HG03108 (cell line): ENCODE results near the gene TBC1D7.

Source experiments
- ATAC-seq: cut with Tn5 transposase; IDR thresholded peaks from one replicate; pipeline ENCODE4 v1.9.1; 2021; ENCODE audit warnings: moderate library complexity; ENCODE audit not compliant: unreplicated experiment

Gene TBC1D7

GRCh38 chr6:13357551-13358075, 29.3 kb upstream of the TBC1D7 start:
- no peak for ATAC-seq

DNA sequence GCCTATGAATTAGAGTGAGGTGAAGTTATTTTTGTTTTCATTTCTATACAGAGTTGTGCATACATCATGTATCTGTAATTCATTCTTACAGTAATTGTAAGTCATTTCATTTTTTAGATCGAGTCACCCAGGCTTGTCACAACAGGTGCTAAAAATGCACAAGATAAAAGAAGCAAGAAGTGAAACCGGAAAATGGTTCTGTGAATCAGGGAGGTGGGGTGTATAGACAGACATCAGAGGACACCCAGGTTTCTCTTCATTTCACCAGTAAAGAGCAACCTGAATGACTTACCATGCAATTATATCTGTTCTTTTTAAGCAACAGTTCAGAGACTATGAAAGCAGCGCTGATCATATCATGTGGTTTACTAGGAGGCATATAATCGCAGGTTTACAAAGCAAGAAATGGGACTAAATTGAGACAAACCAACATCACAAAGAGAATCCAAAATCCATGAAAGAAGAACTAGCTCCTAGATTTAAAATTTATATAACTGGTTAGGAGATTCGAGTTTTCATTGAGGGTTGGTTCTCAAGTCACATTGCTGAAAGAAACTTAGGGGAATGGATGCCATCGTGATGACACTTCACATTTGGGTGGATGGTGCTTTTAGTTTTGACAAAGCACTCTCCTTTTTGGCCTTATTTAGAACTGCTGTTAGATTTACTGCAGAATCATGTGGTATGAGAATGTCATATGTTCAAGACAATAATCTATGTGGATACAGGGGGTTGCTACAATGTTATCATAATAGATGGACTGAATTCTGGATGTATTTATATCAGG, 27.9 kb upstream of the TBC1D7 start:
- peak; percentile 85 for ATAC-seq

DNA sequence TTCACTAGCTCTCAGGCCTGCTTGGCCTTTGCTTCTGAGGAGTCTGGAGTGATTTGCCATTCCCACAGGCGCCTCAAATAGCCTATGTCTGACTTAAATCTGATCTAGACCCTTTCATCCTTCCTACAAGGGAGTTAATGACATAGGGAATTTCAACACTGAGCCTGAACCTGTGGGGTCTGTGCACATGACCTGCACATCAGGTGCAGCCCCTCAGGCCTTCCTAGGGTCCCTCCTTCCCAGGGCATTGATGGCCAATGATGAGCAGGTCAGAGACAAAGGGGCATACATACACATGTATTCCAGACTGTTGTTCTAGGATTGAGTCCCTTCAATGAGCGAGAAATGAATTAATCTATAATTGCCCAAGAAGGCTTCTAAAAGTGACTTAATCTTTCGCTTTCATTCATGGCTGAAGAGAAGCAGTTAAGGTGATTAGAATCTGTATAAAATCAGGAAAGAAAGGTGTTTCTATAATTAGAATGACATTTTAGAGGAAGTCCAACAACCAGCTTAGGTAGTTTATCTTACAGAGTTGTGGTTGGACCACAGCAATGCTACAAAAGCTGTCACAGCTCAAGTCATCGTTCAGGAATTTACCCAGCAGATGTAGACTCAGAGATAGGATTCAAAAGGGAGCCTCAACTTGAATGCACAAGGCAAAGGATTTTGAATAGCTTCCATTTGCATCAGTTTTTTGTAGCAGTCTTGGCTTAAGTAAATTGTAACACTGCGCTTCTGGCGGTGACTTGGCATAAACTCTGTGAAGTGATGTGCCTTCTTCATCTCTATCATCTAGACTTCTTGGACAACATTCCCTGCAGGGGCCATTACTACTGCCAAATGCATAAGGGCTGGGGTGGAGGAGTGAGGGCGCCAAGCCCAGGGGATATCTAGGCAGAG, 27.0 kb upstream of the TBC1D7 start:
- peak; percentile 30 for ATAC-seq

- ATAC-seq = no peak
Measured at GRCh38 chr6:13354331-13355042, 26.1 kb upstream of the TBC1D7 start.

DNA sequence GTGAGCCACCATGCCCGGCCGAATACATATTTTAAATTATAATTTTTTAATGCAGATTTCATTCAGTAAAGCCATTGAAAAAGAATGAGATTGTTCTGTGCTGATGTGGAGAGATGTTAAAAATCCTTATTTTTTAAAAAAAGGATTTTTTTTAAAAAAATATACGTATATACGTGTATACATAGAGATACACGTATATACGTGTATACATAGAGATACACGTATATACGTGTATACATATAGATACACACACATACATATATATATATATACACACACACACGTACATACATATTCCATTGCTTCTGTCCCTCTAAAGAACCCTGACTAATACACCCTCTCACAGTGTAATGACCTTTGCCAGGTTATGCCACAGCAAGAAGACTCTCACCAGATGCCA, 23.8 kb upstream of the TBC1D7 start:
- ATAC-seq = no peak

- ATAC-seq = no peak
Measured at GRCh38 chr6:13351271-13351670, 22.9 kb upstream of the TBC1D7 start.

GRCh38 chr6:13349811-13350506, 21.6 kb upstream of the TBC1D7 start:
- no peak for ATAC-seq

DNA sequence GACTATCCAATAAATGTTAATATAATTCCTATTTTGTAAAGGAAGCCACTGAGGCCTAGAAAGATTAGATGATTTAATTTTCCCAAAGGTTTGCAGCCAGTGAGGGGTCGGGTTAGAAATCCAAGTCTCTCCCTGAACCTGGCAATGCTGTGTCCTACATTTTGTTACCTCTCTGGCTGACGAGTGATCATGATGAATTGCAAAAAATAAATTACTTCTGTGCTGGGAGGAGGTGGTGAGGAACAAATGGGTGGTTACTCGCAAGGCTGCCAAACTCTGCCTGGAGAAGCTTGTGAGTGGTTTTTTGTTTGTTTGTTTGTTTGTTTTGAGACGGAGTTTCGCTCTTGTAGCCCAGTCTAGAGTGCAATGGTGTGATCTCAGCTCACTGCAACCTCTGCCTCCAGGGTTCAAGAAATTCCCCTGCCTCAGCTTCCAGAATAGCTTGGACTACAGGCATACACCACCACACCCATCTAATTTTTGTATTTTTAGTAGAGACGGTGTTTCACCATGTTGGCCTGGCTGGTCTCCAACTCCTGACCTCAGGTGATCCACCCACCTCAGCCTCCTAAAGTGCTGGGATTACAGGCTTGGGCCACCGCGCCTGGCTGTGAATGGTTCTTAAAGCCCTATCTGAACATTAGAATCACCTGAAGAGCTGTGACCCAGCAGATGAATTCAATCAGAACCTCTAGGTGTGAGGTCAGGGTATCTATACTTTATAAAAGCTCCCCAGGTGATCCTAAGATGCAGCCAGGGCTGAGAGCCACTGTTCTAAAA, 20.2 kb upstream of the TBC1D7 start:
- ATAC-seq = no peak

DNA sequence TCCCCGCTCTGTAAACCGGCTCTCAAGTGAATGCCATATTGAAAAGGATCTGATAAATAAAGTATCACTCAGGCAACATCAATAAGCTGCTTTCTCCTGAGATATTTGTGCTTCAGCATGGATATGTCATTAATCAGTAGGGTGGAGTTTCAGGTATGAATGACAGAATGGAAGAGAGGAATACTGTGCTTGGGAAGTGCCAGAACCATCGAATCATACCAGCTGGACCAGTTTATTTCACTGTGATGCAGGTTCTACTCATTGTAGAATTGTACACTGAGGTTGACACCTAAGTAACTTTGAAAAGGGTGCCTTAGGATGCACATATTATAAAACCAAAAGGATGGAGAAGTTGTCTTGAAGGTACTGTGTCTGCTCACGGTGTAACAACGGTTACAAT, 17.9 kb upstream of the TBC1D7 start:
- ATAC-seq = no peak

- ATAC-seq = no peak
Measured at GRCh38 chr6:13342414-13343019, 14.2 kb upstream of the TBC1D7 start.

GRCh38 chr6:13339863-13340630, 11.7 kb upstream of the TBC1D7 start:
- ATAC-seq = no peak

- no peak for ATAC-seq
Measured at GRCh38 chr6:13338038-13338437, 9.7 kb upstream of the TBC1D7 start.

DNA sequence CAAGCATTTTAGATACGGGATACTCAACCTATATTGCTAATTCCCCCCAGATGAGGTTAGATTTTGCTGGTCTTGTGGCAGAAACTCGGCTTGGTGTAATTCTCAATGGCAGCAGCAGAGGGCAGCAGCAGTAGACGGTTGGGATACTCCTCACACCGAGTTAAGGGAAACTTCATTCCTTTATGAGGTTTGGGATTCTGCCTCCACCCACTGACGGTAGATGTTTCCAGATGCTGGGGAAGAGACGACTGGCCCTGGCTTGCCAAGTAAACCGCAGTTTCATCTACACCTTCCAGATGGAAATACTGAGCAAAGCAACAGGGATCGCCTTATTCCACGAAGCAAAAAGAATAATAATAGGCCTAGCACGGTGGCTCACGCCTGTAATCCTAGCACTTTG, 8.2 kb upstream of the TBC1D7 start:
- no peak for ATAC-seq

DNA sequence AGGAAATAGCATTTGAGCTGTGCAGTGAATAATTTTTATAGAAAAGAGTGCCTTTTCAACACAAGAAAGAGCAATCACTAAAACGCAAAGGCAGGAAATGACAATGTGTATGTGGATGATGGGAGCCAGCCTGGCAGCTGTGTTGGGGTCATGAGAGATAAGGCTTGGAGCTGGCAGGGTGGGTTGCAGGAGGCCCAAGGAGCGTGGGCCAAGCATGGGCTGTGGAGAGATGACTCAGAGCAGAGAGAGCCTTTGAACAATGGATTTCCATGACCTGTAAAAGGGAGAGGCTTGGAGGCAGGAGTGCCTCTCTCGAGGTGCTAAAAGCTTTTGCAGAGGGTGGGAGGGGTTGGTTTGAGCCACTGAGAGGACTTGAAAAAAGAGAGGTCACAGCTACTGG, 6.6 kb upstream of the TBC1D7 start:
- ATAC-seq = no peak

DNA sequence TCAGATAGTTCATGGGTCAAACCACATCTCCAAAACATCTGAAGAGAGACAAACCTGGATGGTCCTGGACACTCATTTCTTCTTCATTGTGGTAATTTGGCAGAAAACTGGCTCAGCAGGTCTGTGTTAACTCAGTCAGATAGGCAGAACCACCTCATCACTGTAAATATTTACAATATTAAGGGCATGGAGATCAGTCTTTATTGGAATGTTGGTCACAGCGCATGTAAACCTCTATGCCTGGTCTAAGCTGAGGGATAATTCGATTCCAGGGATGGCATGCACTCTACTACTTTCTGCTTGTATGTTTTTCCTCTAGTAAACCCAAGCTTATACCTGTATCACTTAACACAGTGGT, 4.0 kb upstream of the TBC1D7 start:
- no peak for ATAC-seq

- no peak for ATAC-seq
Measured at GRCh38 chr6:13331516-13332348, 3.4 kb upstream of the TBC1D7 start.

DNA sequence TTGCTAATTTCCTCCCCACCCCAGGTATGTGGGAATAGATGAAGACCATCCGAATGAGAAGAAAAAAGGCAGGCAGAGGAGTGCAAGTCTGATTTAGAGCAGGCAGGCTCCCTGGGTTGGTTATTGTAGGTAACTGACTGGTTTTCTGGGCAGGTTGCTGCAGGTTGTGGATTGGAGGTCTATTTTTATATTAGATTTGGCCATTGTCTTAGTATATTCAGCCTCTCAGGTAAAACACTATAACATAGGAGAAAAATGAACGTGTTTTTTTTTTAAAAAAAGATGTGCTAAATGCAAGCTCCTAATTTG, 492 bp upstream of the TBC1D7 start:
- no peak for ATAC-seq

DNA sequence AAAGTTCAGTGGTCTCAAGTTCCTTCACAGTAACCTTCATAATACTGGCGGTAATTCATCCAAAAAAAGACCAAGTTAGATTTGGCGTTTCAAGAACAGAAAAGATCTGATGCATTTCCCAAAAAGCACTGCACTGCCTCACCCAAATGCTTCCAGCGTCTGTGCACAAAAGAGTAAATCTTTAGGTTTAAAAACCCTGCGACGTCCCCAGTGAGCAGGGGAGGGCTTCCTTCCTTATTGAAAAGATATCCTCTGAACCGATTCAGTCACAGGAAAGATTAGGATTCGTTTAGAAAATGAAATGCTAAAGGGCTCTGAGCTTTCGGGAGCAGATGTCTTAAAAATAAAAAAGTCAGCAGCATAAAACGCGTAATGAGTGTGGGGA, 654 bp downstream of the TBC1D7 start:
- ATAC-seq = no peak
